ENCODE data around the gene HINFP. TPM values are rescaled to one million over a fixed set of nuclear protein-coding genes. Genes with fewer than 3 reads are reported as not detected.
A peak's percentile ranks its signal among the peaks of the same experiment; 100 is the strongest.

Gene HINFP, protein sequence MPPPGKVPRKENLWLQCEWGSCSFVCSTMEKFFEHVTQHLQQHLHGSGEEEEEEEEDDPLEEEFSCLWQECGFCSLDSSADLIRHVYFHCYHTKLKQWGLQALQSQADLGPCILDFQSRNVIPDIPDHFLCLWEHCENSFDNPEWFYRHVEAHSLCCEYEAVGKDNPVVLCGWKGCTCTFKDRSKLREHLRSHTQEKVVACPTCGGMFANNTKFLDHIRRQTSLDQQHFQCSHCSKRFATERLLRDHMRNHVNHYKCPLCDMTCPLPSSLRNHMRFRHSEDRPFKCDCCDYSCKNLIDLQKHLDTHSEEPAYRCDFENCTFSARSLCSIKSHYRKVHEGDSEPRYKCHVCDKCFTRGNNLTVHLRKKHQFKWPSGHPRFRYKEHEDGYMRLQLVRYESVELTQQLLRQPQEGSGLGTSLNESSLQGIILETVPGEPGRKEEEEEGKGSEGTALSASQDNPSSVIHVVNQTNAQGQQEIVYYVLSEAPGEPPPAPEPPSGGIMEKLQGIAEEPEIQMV
- total RNA-seq (2021; fragmentation: NEBNext Ultra II Directional; extraction: Animal tissue kit (Norgen Biotek cat#: 25700)), result 10 to 100 TPM in 4 of 6 experiments, 1 to 10 TPM in 2; 9.9 to 13.4 (median 11.3) TPM
- long read RNA-seq, transcript HINFP-201 (10 exons, 3,163 nt), result major isoform, 12 of 19 reads
- long read RNA-seq, partial matches to known transcripts, result 1 of 19 reads
- long read RNA-seq, other reads (novel, unspliced or antisense), result 5 of 19 reads

DNA sequence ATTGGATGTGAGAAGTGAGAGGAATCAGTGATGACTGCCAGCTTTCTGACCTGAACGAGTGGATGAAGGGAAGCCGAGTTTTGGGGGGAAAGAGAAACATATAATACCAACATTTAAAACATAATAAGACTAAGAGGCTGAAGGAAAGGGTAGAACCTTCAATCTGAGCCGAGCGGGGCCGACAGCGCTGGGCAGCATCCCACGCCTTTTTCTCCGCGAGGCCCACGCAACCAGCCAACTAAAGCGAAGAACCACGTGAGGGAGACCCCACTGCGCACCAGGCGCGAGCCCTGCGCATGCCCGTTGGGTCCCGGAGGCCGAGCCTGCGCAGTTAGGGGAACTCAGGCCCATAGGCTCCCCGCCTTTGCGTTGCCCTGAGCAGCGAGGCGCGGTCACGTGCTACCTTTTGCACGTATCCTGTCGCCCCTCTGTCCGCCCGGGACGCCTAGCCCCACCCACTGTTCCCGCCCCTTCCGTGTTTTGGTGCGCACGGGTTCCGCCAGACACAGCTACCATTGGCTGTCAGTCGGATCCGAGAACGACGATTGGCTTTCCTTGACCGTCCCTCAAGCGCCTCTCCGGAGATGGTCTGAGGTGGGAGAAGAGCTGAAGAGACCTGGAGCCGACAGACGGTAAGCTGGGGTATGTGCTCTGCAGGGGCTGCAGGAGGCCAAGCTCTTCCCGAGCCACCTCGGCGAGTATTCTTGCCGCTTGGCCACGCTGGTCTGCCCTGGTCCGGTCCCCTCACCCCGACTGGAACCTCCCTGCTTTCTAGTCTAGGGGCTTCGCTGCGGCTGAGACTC lies at the start of gene HINFP:
HINFP (plus strand) TSS at position 573 of the 803 bp plus-strand sequence. CDS start 5,365 bp downstream, outside the sequence.
- H3K4me3 Mint-ChIP-seq, result peak within 1 kb of the TSS; percentile 97
- TF ChIP-seq, protein P1, sequence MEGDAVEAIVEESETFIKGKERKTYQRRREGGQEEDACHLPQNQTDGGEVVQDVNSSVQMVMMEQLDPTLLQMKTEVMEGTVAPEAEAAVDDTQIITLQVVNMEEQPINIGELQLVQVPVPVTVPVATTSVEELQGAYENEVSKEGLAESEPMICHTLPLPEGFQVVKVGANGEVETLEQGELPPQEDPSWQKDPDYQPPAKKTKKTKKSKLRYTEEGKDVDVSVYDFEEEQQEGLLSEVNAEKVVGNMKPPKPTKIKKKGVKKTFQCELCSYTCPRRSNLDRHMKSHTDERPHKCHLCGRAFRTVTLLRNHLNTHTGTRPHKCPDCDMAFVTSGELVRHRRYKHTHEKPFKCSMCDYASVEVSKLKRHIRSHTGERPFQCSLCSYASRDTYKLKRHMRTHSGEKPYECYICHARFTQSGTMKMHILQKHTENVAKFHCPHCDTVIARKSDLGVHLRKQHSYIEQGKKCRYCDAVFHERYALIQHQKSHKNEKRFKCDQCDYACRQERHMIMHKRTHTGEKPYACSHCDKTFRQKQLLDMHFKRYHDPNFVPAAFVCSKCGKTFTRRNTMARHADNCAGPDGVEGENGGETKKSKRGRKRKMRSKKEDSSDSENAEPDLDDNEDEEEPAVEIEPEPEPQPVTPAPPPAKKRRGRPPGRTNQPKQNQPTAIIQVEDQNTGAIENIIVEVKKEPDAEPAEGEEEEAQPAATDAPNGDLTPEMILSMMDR (IDR thresholded peaks at IDR 0.05), result no peak
- peaks cover 28% of the 10 kb centered on the region for H3K4me1 Mint-ChIP-seq (ENCODE audit: low read depth)
- H3K9me3 Mint-ChIP-seq, result no peaks in the 10 kb centered on the region
- peak within 1 kb of the TSS; percentile 85 for H3K27ac Mint-ChIP-seq
- H3K27me3 Mint-ChIP-seq (ENCODE audit: insufficient read depth), result no peaks in the 10 kb centered on the region
- peak; percentile 99 for DNase-seq
- H3K36me3 Mint-ChIP-seq (ENCODE audit: low read depth), result peaks cover 4% of the 10 kb centered on the region; the same call in 1 of the 2 replicates

DNA sequence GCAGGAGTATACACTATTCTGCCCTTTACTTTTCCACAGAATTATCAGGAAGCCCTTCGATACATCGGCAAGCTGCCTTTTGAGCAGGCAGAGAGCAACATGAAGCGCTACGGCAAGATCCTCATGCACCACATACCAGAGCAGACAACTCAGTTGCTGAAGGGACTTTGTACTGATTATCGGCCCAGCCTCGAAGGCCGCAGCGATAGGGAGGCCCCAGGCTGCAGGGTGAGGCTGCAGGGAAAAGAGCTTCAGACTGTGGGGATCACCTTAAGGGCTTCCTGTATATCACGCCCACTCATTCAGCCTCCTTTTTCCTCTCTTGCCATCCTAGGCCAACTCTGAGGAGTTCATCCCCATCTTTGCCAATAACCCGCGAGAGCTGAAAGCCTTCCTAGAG lies 43.5 kb upstream of the HINFP start:
- Mint-ChIP-seq H3K4me1 (ENCODE audit: low read depth) (no peaks in the 10 kb centered on the region), H3K36me3 (ENCODE audit: low read depth) (peaks cover 29% of the 10 kb centered on the region; the same call in 1 of the 2 replicates), H3K27me3 (ENCODE audit: insufficient read depth) (no peaks in the 10 kb centered on the region; the same call in 1 of the 2 replicates), H3K9me3 (no peaks in the 10 kb centered on the region), H3K27ac (no peak overlapping the region), H3K4me3 (no peak overlapping the region)
- TF ChIP-seq, protein P1 (IDR thresholded peaks at IDR 0.05), result no peak
- no peak for DNase-seq

DNA sequence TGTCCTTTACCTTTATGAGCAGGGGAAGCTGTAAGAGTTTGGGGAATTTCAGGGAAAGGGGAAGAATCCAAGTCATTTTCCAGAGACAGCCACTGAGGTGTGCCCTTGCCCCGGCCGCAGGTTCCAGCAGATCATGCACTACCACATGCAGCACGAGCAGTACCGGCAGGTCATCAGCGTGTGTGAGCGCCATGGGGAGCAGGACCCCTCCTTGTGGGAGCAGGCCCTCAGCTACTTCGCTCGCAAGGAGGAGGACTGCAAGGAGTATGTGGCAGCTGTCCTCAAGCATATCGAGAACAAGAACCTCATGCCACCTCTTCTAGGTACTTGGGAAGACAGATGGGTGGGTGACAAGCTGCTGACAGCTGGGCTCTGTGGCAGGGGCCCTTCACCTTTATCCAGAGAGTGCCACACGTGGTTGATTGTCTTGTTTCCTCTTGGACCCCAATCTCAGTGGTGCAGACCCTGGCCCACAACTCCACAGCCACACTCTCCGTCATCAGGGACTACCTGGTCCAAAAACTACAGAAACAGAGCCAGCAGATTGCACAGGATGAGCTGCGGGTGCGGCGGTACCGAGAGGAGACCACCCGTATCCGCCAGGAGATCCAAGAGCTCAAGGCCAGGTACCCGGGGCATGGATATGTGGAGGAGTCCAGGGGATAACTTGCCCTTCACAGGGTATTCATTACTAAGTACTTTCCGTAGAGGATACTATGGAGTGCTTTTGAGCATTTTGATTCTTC lies 42.5 kb upstream of the HINFP start:
- H3K27ac Mint-ChIP-seq, result no peak overlapping the region
- no peak for DNase-seq
- H3K4me1 Mint-ChIP-seq (ENCODE audit: low read depth), result no peaks in the 10 kb centered on the region
- H3K9me3 Mint-ChIP-seq, result no peaks in the 10 kb centered on the region
- TF ChIP-seq, protein P1 (IDR thresholded peaks at IDR 0.05), result no peak
- H3K36me3 Mint-ChIP-seq (ENCODE audit: low read depth), result peaks cover 29% of the 10 kb centered on the region; the same call in 1 of the 2 replicates
- H3K4me3 Mint-ChIP-seq, result no peak overlapping the region
- H3K27me3 Mint-ChIP-seq (ENCODE audit: insufficient read depth), result no peaks in the 10 kb centered on the region; the same call in 1 of the 2 replicates

DNA sequence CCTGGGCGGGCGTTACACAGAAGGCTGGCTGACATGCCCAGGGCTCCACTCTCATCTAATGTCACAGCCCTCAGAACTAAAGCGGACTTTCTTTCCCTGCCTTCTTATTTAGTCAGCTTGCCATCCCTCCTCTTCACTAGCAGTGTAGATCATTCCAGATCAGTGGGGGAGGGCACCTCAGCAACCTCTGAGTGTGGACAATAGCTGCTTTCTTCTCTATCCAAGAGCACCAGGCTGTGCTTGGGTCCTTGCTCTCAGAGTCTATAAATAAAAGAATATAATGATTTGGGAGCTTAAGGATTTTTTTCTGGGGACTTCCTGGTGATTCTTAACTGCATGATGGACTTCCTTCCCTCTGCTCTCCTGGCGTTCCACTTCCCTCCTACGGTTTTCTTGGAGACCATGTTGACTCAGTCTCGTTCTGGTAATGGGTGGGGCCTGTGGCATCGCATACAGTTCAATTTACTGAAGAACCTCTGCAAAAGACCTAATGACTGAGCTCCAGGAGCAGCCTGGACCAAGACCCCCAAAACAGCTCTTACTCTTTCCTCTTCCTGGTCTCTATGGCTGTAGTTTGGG lies 39.6 kb upstream of the HINFP start:
- Mint-ChIP-seq H3K9me3 (no peaks in the 10 kb centered on the region), H3K4me3 (no peak overlapping the region), H3K27me3 (ENCODE audit: insufficient read depth) (no peaks in the 10 kb centered on the region; the same call in 1 of the 2 replicates), H3K4me1 (ENCODE audit: low read depth) (peaks cover 14% of the 10 kb centered on the region; the same call in 1 of the 2 replicates), H3K36me3 (ENCODE audit: low read depth) (peaks cover 29% of the 10 kb centered on the region; the same call in 1 of the 2 replicates), H3K27ac (no peak overlapping the region)
- DNase-seq, result no peak
- TF ChIP-seq, protein P1 (IDR thresholded peaks at IDR 0.05), result no peak

Data from HFFc6 (cell line).